Measurements from ENCODE around the gene DSC2. TPM values are rescaled to one million over a fixed set of nuclear protein-coding genes. Genes with fewer than 3 reads are reported as not detected.

The DSC2 gene
- total RNA-seq, 1 experiment from 2014 or later: 2.7 TPM

- DNase-seq (ENCODE audit: low read depth, low spot score) (no peak), ATAC-seq (no peak)
- no peak overlapping the region for H3K27ac ChIP-seq (ENCODE audit: low read length)
- H3K9me3 ChIP-seq (ENCODE audit: control insufficient read depth, insufficient read depth, low read depth, low read length): no peaks in the 10 kb centered on the region
- H3K4me3 ChIP-seq (ENCODE audit: low read depth in 2 of 2, low read length in 2 of 2): no peak overlapping the region
- no peaks in the 10 kb centered on the region for H3K36me3 ChIP-seq (ENCODE audit: control insufficient read depth, insufficient read depth, low read length)
- POLR2A ChIA-PET: no interaction called here
- BruUV-seq (replicated peaks): no TSS peak
- TF ChIP-seq SIN3A (IDR thresholded peaks at IDR 0.05; ENCODE audit: borderline replicate concordance, insufficient read depth, low read depth, low read length): no peak
- TF ChIP-seq, protein P1, sequence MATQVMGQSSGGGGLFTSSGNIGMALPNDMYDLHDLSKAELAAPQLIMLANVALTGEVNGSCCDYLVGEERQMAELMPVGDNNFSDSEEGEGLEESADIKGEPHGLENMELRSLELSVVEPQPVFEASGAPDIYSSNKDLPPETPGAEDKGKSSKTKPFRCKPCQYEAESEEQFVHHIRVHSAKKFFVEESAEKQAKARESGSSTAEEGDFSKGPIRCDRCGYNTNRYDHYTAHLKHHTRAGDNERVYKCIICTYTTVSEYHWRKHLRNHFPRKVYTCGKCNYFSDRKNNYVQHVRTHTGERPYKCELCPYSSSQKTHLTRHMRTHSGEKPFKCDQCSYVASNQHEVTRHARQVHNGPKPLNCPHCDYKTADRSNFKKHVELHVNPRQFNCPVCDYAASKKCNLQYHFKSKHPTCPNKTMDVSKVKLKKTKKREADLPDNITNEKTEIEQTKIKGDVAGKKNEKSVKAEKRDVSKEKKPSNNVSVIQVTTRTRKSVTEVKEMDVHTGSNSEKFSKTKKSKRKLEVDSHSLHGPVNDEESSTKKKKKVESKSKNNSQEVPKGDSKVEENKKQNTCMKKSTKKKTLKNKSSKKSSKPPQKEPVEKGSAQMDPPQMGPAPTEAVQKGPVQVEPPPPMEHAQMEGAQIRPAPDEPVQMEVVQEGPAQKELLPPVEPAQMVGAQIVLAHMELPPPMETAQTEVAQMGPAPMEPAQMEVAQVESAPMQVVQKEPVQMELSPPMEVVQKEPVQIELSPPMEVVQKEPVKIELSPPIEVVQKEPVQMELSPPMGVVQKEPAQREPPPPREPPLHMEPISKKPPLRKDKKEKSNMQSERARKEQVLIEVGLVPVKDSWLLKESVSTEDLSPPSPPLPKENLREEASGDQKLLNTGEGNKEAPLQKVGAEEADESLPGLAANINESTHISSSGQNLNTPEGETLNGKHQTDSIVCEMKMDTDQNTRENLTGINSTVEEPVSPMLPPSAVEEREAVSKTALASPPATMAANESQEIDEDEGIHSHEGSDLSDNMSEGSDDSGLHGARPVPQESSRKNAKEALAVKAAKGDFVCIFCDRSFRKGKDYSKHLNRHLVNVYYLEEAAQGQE (IDR thresholded peaks at IDR 0.05; ENCODE audit: insufficient read depth in 1 of 2, low read depth in 2 of 2, low read length in 1 of 2): no peak
- no peak for TF ChIP-seq TCF7L2 (IDR thresholded peaks at IDR 0.05; ENCODE audit: low read depth, low read length)
- TF ChIP-seq, protein P2, sequence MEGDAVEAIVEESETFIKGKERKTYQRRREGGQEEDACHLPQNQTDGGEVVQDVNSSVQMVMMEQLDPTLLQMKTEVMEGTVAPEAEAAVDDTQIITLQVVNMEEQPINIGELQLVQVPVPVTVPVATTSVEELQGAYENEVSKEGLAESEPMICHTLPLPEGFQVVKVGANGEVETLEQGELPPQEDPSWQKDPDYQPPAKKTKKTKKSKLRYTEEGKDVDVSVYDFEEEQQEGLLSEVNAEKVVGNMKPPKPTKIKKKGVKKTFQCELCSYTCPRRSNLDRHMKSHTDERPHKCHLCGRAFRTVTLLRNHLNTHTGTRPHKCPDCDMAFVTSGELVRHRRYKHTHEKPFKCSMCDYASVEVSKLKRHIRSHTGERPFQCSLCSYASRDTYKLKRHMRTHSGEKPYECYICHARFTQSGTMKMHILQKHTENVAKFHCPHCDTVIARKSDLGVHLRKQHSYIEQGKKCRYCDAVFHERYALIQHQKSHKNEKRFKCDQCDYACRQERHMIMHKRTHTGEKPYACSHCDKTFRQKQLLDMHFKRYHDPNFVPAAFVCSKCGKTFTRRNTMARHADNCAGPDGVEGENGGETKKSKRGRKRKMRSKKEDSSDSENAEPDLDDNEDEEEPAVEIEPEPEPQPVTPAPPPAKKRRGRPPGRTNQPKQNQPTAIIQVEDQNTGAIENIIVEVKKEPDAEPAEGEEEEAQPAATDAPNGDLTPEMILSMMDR (IDR thresholded peaks at IDR 0.05): no peak
- CTCF ChIA-PET: no interaction called here
- intact Hi-C loops (cut with micrococcal nuclease; ENCODE audit: unreplicated experiment): no loop called here
- no peaks in the 10 kb centered on the region for H3K4me1 ChIP-seq (ENCODE audit: control insufficient read depth, insufficient read depth, low read length)
- H3K27me3 ChIP-seq (ENCODE audit: control insufficient read depth, insufficient read depth, low read length): no peaks in the 10 kb centered on the region; the same call in 1 of the 2 replicates
- in situ Hi-C loops (cut with HindIII; ENCODE audit: low pct_unique_long_range_greater_than_20kb, low sequenced_read_pairs): no loop called here
Observed at GRCh38 chr18:31034541-31034940, 67.7 kb downstream of the DSC2 start.

DNA sequence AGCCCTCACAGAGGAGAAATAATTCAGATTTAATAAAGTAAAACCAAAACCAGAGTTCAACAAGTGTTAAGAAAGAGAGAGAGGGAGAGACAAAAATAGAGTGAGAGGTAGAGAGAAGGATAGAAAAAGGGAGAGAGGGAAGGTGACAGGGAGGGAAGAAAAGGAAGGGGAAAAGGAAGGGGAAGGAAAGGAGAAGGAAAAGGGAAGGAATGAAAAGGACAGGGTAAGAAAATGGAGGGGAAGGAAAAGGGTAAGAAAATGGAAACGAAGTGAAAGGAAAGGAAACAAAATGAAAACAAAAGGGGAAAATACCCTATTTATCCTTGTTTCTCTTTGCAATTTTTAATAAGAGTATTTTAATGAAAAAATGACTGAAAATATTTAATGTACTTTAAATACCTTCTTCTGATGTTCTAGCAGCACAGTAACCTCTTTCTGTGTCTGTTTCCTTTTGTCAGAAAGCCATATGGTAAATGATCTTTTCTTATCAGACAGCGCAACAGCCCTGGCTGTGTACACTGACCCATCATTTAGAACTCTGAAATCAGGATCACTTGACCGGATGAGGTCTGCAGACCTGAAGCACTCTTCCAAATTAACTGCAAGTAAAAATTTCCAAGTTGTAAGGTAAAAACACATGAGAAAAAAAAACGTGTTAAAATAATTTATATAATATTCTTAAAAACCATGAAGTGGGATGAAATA, 71.5 kb downstream of the DSC2 start:
- ATAC-seq (no peak), DNase-seq (ENCODE audit: low read depth, low spot score) (no peak)
- Histone ChIP-seq H3K27me3 (ENCODE audit: control insufficient read depth, insufficient read depth, low read length) (no peaks in the 10 kb centered on the region), H3K9me3 (ENCODE audit: control insufficient read depth, insufficient read depth, low read depth, low read length) (no peaks in the 10 kb centered on the region), H3K36me3 (ENCODE audit: control insufficient read depth, insufficient read depth, low read length) (no peaks in the 10 kb centered on the region), H3K4me1 (ENCODE audit: control insufficient read depth, insufficient read depth, low read length) (no peaks in the 10 kb centered on the region), H3K4me3 (ENCODE audit: low read depth in 2 of 2, low read length in 2 of 2) (no peak overlapping the region), H3K27ac (ENCODE audit: low read length) (no peak overlapping the region)
- intact Hi-C loops (cut with micrococcal nuclease; ENCODE audit: unreplicated experiment) (no loop called here), in situ Hi-C loops (cut with HindIII; ENCODE audit: low pct_unique_long_range_greater_than_20kb, low sequenced_read_pairs) (no loop called here)
- BruUV-seq (replicated peaks): no TSS peak
- ChIA-PET POLR2A (no interaction called here), CTCF (no interaction called here)
- TF ChIP-seq SIN3A (IDR thresholded peaks at IDR 0.05; ENCODE audit: borderline replicate concordance, insufficient read depth, low read depth, low read length) (no peak), TCF7L2 (IDR thresholded peaks at IDR 0.05; ENCODE audit: low read depth, low read length) (no peak), POLR2AphosphoS5 (IDR thresholded peaks at IDR 0.05; ENCODE audit: low read depth, low read length) (no peak)
- TF ChIP-seq, protein P2 (IDR thresholded peaks at IDR 0.05): no peak
- TF ChIP-seq, protein P1 (IDR thresholded peaks at IDR 0.05; ENCODE audit: insufficient read depth in 1 of 2, low read depth in 2 of 2, low read length in 1 of 2): no peak
